HepG2 (cell line): ENCODE results near the gene PACS2. TPM values are rescaled to one million over a fixed set of nuclear protein-coding genes. Genes with fewer than 3 reads are reported as not detected.

Experiments
- AGO2 ChIP-seq: fragments of 200-400 bp; formaldehyde crosslinking; optimal IDR thresholded peaks from 2 replicates; pipeline ENCODE3; 2017; ENCODE audit warnings: mild to moderate bottlenecking, low read depth, low read length, moderate library complexity
- AKAP8 ChIP-seq: sonication (generic); formaldehyde crosslinking; IDR thresholded peaks from 2 replicates; pipeline ENCODE4 v1.5.1; 2020; ENCODE audit warnings: mild to moderate bottlenecking, missing genetic modification reagents
- CHD4 ChIP-seq: fragments of 200-600 bp; sonication (generic); IDR thresholded peaks from 2 replicates; pipeline ENCODE4 v1.7.0; 2017; ENCODE audit warnings: mild to moderate bottlenecking, low read length, borderline replicate concordance
- GATA4 ChIP-seq: sonication (generic); IDR thresholded peaks from 2 replicates; pipeline ENCODE4 v1.6.1; 2016; ENCODE audit warnings: antibody characterized with exemption, low read depth, borderline replicate concordance
- HNRNPK ChIP-seq: fragments of 200-400 bp; formaldehyde crosslinking; IDR thresholded peaks from 2 replicates; pipeline ENCODE4 v1.6.1; 2018; ENCODE audit warnings: low read length, low read depth, moderate library complexity, mild to moderate bottlenecking; ENCODE audit not compliant: poor library complexity, severe bottlenecking
- PCBP1 ChIP-seq: fragments of 200-400 bp; formaldehyde crosslinking; IDR thresholded peaks from 2 replicates; pipeline ENCODE4 v1.6.1; 2017; ENCODE audit warnings: mild to moderate bottlenecking, low read depth, low read length, borderline replicate concordance
- RAD21 ChIP-seq: fragments of 450-650 bp; formaldehyde crosslinking; IDR thresholded peaks from 2 replicates; pipeline ENCODE4 v1.5.0; 2020; ENCODE audit warnings: mild to moderate bottlenecking
- SALL1 ChIP-seq: sonication (generic); formaldehyde crosslinking; IDR thresholded peaks from 2 replicates; pipeline ENCODE4 v1.8.0; 2022; ENCODE audit warnings: mild to moderate bottlenecking, missing genetic modification reagents
- TAF1 ChIP-seq: sonication (generic); formaldehyde crosslinking; IDR thresholded peaks from 2 replicates; pipeline ENCODE4 v1.4.0; 2020; ENCODE audit warnings: missing genetic modification reagents
- TBX2 ChIP-seq: sonication (generic); formaldehyde crosslinking; IDR thresholded peaks from 2 replicates; pipeline ENCODE4 v1.5.0; 2020; ENCODE audit warnings: missing genetic modification reagents, mild to moderate bottlenecking, borderline replicate concordance
- ZFP36L2 ChIP-seq: sonication (generic); formaldehyde crosslinking; IDR thresholded peaks from 2 replicates; pipeline ENCODE4 v1.4.0; 2020; ENCODE audit warnings: missing genetic modification reagents
- ZFX ChIP-seq: sonication (generic); formaldehyde crosslinking; IDR thresholded peaks from 2 replicates; pipeline ENCODE4 v1.4.0; 2020; ENCODE audit warnings: mild to moderate bottlenecking, low read depth, missing genetic modification reagents, moderate library complexity
- ZFY ChIP-seq: sonication (generic); formaldehyde crosslinking; IDR thresholded peaks from 2 replicates; pipeline ENCODE4 v1.4.0; 2020; ENCODE audit warnings: missing genetic modification reagents
- polyA plus RNA-seq, 8 experiments: library from polyadenylated mRNA; depleted of rRNA in 3 of 8; stranded (reverse) in 7 of 8; unstranded in 1 of 8; fragments of >200 nt; fragmentation: Illumina TruSeq in 4 of 8; extraction: Trizol in 4 of 8; gene quantifications; 2 replicates each; pipeline versions ENCODE4 v1.2.1 to v1.2.3, GENCODE V29; 2011 to 2016; ENCODE audit warnings: low read depth in 4 of 8, missing spikeins in 1 of 8, mixed read lengths in 1 of 8; ENCODE audit not compliant: insufficient read depth in 1 of 8
- total RNA-seq, 5 experiments: library from RNA; depleted of rRNA; stranded (reverse); fragments of >200 nt; fragmentation: Illumina TruSeq; extraction: Trizol; gene quantifications; 2 replicates each; pipeline ENCODE4 v1.2.3, GENCODE V29; 2016; ENCODE audit warnings: low read depth in 1 of 5
- TF ChIP-seq, protein P1 (sequence below): sonication (generic); formaldehyde crosslinking; IDR thresholded peaks from 2 replicates; pipeline ENCODE4 v1.4.0; 2020; ENCODE audit warnings: missing genetic modification reagents, borderline replicate concordance
- TF ChIP-seq, protein P2 (sequence below): sonication (generic); formaldehyde crosslinking; IDR thresholded peaks from 2 replicates; pipeline ENCODE4 v1.4.0; 2020; ENCODE audit warnings: missing genetic modification reagents
- TF ChIP-seq, protein P3 (sequence below): sonication (generic); formaldehyde crosslinking; IDR thresholded peaks from 2 replicates; pipeline ENCODE4 v1.9.0; 2021; ENCODE audit warnings: missing genetic modification reagents, borderline replicate concordance
- TF ChIP-seq, protein P4 (sequence below): sonication (generic); formaldehyde crosslinking; IDR thresholded peaks from 2 replicates; pipeline ENCODE4 v1.4.0; 2020; ENCODE audit warnings: mild to moderate bottlenecking, missing genetic modification reagents

Gene PACS2
- total and polyA plus RNA-seq, 2 of the 13 experiments (the other 11 are each of a cell fraction or from before 2014, with no cell fraction given), result 23.6 to 27.6 TPM

DNA sequence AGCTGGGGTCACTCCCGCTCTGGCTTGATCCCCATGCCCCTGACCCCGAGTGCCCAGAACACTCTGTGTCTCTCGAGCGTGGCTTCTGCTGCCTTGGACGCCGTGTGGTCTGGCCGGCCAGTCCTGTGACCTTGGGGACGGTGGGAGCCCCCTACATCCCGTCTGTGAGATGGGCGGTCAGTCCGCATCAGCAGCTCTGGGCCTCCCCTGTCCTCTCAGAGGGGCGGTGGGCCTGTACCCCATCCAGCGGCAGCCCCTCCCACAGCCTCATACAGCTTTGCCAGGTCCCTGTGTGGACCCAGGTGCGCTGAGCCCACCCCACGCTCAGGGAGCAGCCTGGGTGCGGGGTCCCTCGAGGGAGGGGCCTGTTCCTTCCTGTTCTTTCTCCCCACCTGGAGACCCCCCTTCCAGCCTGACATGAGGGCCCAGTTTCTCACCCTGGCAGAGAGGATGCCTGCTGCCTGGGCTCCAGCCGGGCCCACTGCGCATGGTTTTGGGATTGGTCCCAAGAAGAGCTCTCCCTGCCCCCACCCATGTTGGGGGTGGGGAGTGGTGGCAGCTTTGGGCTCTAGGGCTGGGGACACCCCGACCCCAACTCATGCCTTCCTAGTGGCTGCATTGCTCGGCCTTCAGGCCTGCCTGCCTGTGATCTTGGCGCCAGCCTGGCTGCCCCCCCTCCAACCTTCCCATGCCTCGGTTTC is 106.6 kb downstream of the PACS2 start (continued):
- TF ChIP-seq, protein P1, sequence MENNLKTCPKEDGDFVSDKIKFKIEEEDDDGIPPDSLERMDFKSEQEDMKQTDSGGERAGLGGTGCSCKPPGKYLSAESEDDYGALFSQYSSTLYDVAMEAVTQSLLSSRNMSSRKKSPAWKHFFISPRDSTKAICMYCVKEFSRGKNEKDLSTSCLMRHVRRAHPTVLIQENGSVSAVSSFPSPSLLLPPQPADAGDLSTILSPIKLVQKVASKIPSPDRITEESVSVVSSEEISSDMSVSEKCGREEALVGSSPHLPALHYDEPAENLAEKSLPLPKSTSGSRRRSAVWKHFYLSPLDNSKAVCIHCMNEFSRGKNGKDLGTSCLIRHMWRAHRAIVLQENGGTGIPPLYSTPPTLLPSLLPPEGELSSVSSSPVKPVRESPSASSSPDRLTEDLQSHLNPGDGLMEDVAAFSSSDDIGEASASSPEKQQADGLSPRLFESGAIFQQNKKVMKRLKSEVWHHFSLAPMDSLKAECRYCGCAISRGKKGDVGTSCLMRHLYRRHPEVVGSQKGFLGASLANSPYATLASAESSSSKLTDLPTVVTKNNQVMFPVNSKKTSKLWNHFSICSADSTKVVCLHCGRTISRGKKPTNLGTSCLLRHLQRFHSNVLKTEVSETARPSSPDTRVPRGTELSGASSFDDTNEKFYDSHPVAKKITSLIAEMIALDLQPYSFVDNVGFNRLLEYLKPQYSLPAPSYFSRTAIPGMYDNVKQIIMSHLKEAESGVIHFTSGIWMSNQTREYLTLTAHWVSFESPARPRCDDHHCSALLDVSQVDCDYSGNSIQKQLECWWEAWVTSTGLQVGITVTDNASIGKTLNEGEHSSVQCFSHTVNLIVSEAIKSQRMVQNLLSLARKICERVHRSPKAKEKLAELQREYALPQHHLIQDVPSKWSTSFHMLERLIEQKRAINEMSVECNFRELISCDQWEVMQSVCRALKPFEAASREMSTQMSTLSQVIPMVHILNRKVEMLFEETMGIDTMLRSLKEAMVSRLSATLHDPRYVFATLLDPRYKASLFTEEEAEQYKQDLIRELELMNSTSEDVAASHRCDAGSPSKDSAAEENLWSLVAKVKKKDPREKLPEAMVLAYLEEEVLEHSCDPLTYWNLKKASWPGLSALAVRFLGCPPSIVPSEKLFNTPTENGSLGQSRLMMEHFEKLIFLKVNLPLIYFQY (CRISPR knock-in tag), result no peak
- no peak for TF ChIP-seq HNRNPK
- no peak for TF ChIP-seq SALL1 (CRISPR knock-in tag)
- TF ChIP-seq TBX2 (CRISPR knock-in tag), result no peak
- peak; percentile 66; the same call in 1 of the 2 replicates for TF ChIP-seq PCBP1
- TF ChIP-seq TAF1, result peak; percentile 19; the same call in 1 of the 2 replicates
- 0 out of 2 replicates have a peak, but pooled peaks have one; percentile 77 for TF ChIP-seq AKAP8 (CRISPR knock-in tag)
- peak; percentile 58 for TF ChIP-seq AGO2
- TF ChIP-seq ZFP36L2 (CRISPR knock-in tag), result no peak
- TF ChIP-seq GATA4, result no peak
- peak; percentile 43; the same call in 1 of the 2 replicates for TF ChIP-seq ZFX (CRISPR knock-in tag)
- TF ChIP-seq, protein P2, sequence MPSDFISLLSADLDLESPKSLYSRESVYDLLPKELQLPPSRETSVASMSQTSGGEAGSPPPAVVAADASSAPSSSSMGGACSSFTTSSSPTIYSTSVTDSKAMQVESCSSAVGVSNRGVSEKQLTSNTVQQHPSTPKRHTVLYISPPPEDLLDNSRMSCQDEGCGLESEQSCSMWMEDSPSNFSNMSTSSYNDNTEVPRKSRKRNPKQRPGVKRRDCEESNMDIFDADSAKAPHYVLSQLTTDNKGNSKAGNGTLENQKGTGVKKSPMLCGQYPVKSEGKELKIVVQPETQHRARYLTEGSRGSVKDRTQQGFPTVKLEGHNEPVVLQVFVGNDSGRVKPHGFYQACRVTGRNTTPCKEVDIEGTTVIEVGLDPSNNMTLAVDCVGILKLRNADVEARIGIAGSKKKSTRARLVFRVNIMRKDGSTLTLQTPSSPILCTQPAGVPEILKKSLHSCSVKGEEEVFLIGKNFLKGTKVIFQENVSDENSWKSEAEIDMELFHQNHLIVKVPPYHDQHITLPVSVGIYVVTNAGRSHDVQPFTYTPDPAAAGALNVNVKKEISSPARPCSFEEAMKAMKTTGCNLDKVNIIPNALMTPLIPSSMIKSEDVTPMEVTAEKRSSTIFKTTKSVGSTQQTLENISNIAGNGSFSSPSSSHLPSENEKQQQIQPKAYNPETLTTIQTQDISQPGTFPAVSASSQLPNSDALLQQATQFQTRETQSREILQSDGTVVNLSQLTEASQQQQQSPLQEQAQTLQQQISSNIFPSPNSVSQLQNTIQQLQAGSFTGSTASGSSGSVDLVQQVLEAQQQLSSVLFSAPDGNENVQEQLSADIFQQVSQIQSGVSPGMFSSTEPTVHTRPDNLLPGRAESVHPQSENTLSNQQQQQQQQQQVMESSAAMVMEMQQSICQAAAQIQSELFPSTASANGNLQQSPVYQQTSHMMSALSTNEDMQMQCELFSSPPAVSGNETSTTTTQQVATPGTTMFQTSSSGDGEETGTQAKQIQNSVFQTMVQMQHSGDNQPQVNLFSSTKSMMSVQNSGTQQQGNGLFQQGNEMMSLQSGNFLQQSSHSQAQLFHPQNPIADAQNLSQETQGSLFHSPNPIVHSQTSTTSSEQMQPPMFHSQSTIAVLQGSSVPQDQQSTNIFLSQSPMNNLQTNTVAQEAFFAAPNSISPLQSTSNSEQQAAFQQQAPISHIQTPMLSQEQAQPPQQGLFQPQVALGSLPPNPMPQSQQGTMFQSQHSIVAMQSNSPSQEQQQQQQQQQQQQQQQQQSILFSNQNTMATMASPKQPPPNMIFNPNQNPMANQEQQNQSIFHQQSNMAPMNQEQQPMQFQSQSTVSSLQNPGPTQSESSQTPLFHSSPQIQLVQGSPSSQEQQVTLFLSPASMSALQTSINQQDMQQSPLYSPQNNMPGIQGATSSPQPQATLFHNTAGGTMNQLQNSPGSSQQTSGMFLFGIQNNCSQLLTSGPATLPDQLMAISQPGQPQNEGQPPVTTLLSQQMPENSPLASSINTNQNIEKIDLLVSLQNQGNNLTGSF (CRISPR knock-in tag), result no peak
- TF ChIP-seq, protein P3, sequence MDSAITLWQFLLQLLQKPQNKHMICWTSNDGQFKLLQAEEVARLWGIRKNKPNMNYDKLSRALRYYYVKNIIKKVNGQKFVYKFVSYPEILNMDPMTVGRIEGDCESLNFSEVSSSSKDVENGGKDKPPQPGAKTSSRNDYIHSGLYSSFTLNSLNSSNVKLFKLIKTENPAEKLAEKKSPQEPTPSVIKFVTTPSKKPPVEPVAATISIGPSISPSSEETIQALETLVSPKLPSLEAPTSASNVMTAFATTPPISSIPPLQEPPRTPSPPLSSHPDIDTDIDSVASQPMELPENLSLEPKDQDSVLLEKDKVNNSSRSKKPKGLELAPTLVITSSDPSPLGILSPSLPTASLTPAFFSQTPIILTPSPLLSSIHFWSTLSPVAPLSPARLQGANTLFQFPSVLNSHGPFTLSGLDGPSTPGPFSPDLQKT (CRISPR knock-in tag), result no peak
- no peak for TF ChIP-seq RAD21 (CRISPR knock-in tag)
- TF ChIP-seq, protein P4, sequence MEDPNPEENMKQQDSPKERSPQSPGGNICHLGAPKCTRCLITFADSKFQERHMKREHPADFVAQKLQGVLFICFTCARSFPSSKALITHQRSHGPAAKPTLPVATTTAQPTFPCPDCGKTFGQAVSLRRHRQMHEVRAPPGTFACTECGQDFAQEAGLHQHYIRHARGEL (CRISPR knock-in tag), result 0 out of 2 replicates have a peak, but pooled peaks have one; percentile 1
- TF ChIP-seq ZFY, result 0 out of 2 replicates have a peak, but pooled peaks have one; percentile 2
- TF ChIP-seq CHD4, result no peak
